ENCODE results near the gene AGRN. TPM values are rescaled to one million over a fixed set of nuclear protein-coding genes. Genes with fewer than 3 reads are reported as not detected.

AGRN gene
- total RNA-seq, 1 experiment from 2014 or later, result 175 TPM

GRCh38 chr1:984476-984814 lies 35.5 kb upstream of the AGRN start:
- Histone ChIP-seq H3K9ac (ENCODE audit: extremely low read depth, insufficient read length, low read length) (no peak overlapping the region), H3K23ac (ENCODE audit: insufficient read length, low read depth, low read length) (no peak overlapping the region), H3K18ac (ENCODE audit: insufficient read length, low read depth, low read length) (no peak overlapping the region), H2BK120ac (ENCODE audit: low read depth, low read length, poor library complexity, severe bottlenecking) (no peak overlapping the region), H3K4ac (ENCODE audit: low read depth, low read length) (no peak overlapping the region), H3T11ph (ENCODE audit: low read length) (no peak overlapping the region), H3K9me3 (ENCODE audit: control insufficient read depth, low read depth, low read length) (no peaks in the 10 kb centered on the region), H2BK20ac (ENCODE audit: low read depth, low read length, poor library complexity, severe bottlenecking) (no peak overlapping the region), H2AK5ac (ENCODE audit: insufficient read length, low read length) (no peak overlapping the region), H4K5ac (ENCODE audit: insufficient read length, low read depth, low read length) (no peak overlapping the region), H3K4me1 (ENCODE audit: insufficient read depth, low read length) (no peaks in the 10 kb centered on the region), H3K27ac (ENCODE audit: insufficient read length, low read depth, low read length) (no peak overlapping the region), H2BK12ac (ENCODE audit: insufficient read length, low read depth, low read length) (no peak overlapping the region), H4K91ac (ENCODE audit: insufficient read length, low read depth, low read length) (no peak overlapping the region), H2AFZ (ENCODE audit: low read length) (no peak overlapping the region), H3K14ac (ENCODE audit: insufficient read depth, low read length) (no peak overlapping the region), H3K79me1 (ENCODE audit: insufficient read depth, low read depth, low read length, poor library complexity, severe bottlenecking) (no peaks in the 10 kb centered on the region), H4K20me1 (ENCODE audit: control insufficient read depth, insufficient read depth, insufficient read length) (no peaks in the 10 kb centered on the region), H2BK15ac (ENCODE audit: low read depth, low read length) (no peak overlapping the region), H4K8ac (replicated peaks; ENCODE audit: insufficient read length, low read depth, low read length) (no peak overlapping the region), H3K4me2 (ENCODE audit: insufficient read depth, insufficient read length, low read length) (no peak overlapping the region), H3K79me2 (ENCODE audit: insufficient read depth, low read length) (no peaks in the 10 kb centered on the region), H3K56ac (ENCODE audit: insufficient read length, low read depth, low read length) (no peak overlapping the region), H2BK5ac (ENCODE audit: insufficient read length, low read length) (no peak overlapping the region), H3K23me2 (ENCODE audit: insufficient read length, low read depth, low read length, poor library complexity, severe bottlenecking) (no peaks in the 10 kb centered on the region), H3K27me3 (ENCODE audit: insufficient read depth, low read length) (peaks cover 2% of the 10 kb centered on the region; the same call in 1 of the 2 replicates)
- DNase-seq, result no peak
- Mint-ChIP-seq H3K27ac (no peak overlapping the region), H3K4me1 (no peaks in the 10 kb centered on the region), H3K27me3 (ENCODE audit: low read depth) (peaks cover 91% of the 10 kb centered on the region), H3K4me3 (no peak overlapping the region), H3K36me3 (ENCODE audit: insufficient read depth in 1 of 3, low read depth in 3 of 3) (no peaks in the 10 kb centered on the region; a peak in 1 of 7 replicates), H3K9me3 (peaks cover 4 to 11% of the 10 kb centered on the region in 2 experiments; a peak in 4 of 5 replicates)
- WGBS (ENCODE audit: extremely low coverage, insufficient read length, low lambda C conversion rate), result no CpG with 5 or more reads among the region's 12 CpGs
- peak; percentile 37; the same call in 2 of the 3 replicates for TF ChIP-seq CTCF (conservative IDR thresholded peaks at IDR 0.05)

All from H9 (cell line).